Measurements from ENCODE around the gene EZH2.

DNA sequence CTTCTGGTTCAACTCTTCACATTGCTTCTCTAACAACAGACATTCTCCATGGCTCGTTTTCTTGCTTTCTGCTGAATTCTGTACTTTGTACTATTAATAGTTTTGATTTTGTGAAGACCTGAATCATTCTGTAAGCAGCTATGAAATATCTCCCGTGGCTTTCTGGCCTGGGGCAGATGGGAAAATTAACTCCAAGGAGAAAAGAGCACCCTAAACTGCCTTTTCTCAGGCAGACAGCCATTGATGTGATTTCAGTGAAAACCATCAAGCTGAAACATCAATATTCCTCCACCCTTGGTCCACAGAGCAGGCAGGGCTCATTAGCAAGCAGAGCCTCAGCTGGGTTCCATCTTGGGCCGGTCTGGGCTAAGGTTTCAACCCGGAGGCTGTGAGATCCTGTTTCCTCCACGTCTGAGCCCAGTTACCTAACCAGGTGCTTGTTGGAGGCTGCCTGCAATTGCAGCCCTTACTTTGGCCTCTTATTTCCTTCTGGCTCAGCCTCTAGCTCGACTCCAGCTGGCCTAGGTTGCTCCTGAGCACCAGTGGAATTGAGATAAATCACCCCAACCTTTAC lies 21.1 kb upstream of the EZH2 start:
- TF ChIP-seq, protein P1, sequence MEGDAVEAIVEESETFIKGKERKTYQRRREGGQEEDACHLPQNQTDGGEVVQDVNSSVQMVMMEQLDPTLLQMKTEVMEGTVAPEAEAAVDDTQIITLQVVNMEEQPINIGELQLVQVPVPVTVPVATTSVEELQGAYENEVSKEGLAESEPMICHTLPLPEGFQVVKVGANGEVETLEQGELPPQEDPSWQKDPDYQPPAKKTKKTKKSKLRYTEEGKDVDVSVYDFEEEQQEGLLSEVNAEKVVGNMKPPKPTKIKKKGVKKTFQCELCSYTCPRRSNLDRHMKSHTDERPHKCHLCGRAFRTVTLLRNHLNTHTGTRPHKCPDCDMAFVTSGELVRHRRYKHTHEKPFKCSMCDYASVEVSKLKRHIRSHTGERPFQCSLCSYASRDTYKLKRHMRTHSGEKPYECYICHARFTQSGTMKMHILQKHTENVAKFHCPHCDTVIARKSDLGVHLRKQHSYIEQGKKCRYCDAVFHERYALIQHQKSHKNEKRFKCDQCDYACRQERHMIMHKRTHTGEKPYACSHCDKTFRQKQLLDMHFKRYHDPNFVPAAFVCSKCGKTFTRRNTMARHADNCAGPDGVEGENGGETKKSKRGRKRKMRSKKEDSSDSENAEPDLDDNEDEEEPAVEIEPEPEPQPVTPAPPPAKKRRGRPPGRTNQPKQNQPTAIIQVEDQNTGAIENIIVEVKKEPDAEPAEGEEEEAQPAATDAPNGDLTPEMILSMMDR (conservative IDR thresholded peaks at IDR 0.05; ENCODE audit: low read depth, low read length): no peak
- TF ChIP-seq POLR2A (IDR thresholded peaks at IDR 0.05; ENCODE audit: low read depth, low read length) (no peak), RAD21 (IDR thresholded peaks at IDR 0.05; ENCODE audit: low read length) (no peak), SMC3 (IDR thresholded peaks at IDR 0.05; ENCODE audit: low read depth, low read length) (no peak), MXI1 (IDR thresholded peaks at IDR 0.05; ENCODE audit: borderline replicate concordance, low read depth, low read length) (no peak), MAFK (IDR thresholded peaks at IDR 0.05; ENCODE audit: low read depth, low read length) (no peak), CEBPB (IDR thresholded peaks at IDR 0.05; ENCODE audit: low read depth, low read length) (no peak), RFX5 (IDR thresholded peaks at IDR 0.05; ENCODE audit: low read depth, low read length) (no peak), CHD1 (IDR thresholded peaks at IDR 0.05; ENCODE audit: low read depth, low read length) (no peak), RCOR1 (IDR thresholded peaks at IDR 0.05; ENCODE audit: insufficient replicate concordance, low read length) (no peak), NFE2L2 (IDR thresholded peaks at IDR 0.05; ENCODE audit: low read depth, low read length) (no peak)
- TF ChIP-seq, protein P2, sequence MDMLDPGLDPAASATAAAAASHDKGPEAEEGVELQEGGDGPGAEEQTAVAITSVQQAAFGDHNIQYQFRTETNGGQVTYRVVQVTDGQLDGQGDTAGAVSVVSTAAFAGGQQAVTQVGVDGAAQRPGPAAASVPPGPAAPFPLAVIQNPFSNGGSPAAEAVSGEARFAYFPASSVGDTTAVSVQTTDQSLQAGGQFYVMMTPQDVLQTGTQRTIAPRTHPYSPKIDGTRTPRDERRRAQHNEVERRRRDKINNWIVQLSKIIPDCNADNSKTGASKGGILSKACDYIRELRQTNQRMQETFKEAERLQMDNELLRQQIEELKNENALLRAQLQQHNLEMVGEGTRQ (IDR thresholded peaks at IDR 0.05; ENCODE audit: low read depth, low read length): no peak
- TF ChIP-seq, protein P3, sequence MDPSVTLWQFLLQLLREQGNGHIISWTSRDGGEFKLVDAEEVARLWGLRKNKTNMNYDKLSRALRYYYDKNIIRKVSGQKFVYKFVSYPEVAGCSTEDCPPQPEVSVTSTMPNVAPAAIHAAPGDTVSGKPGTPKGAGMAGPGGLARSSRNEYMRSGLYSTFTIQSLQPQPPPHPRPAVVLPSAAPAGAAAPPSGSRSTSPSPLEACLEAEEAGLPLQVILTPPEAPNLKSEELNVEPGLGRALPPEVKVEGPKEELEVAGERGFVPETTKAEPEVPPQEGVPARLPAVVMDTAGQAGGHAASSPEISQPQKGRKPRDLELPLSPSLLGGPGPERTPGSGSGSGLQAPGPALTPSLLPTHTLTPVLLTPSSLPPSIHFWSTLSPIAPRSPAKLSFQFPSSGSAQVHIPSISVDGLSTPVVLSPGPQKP (IDR thresholded peaks at IDR 0.05; ENCODE audit: borderline replicate concordance, low read depth, low read length): no peak
